DOHH2 (cell line): ENCODE measurements around the gene CABP4.

Source experiments
- H3F3A ChIP-seq: fragments of 200-600 bp; sonication (generic), shearing (Covaris generic); 2 replicates; pipeline ENCODE4 v1.6.0; 2016; ENCODE audit warnings: antibody characterized with exemption, mild to moderate bottlenecking; ENCODE audit not compliant: control insufficient read depth, insufficient read depth
- H3K27ac ChIP-seq: fragments of 200-600 bp; sonication (generic); 2 replicates; pipeline ENCODE4 v1.5.1; 2014; ENCODE audit warnings: low read depth, mild to moderate bottlenecking, low read length, moderate library complexity
- H3K27me3 ChIP-seq: fragments of 200-600 bp; sonication (generic); 2 replicates; pipeline ENCODE4 v1.6.1; 2014; ENCODE audit warnings: mild to moderate bottlenecking, low read length, mixed read lengths; ENCODE audit not compliant: control insufficient read depth
- H3K36me3 ChIP-seq: fragments of 200-600 bp; sonication (generic); 2 replicates; pipeline ENCODE4 v1.6.1; 2014; ENCODE audit warnings: mild to moderate bottlenecking, low read length, moderate library complexity, mixed read lengths; ENCODE audit not compliant: control insufficient read depth
- H3K4me1 ChIP-seq: fragments of 200-600 bp; sonication (generic); 2 replicates; pipeline ENCODE4 v1.6.1; 2014; ENCODE audit warnings: mild to moderate bottlenecking, low read length, mixed read lengths; ENCODE audit not compliant: control insufficient read depth
- H3K4me2 ChIP-seq: fragments of 200-600 bp; sonication (generic); 2 replicates; pipeline ENCODE4 v1.6.0; 2014; ENCODE audit warnings: mild to moderate bottlenecking, low read length, moderate library complexity
- H3K4me3 ChIP-seq: fragments of 200-600 bp; sonication (generic); 2 replicates; pipeline ENCODE4 v1.5.1; 2014; ENCODE audit warnings: mild to moderate bottlenecking, low read length, mixed read lengths
- H3K79me2 ChIP-seq: fragments of 200-600 bp; sonication (generic); 2 replicates; pipeline ENCODE4 v1.6.1; 2014; ENCODE audit warnings: mild to moderate bottlenecking, low read length, mixed read lengths; ENCODE audit not compliant: control insufficient read depth
- H3K9me2 ChIP-seq: fragments of 200-600 bp; sonication (generic); replicated peaks from 2 replicates; pipeline ENCODE4 v1.6.1; 2014; ENCODE audit warnings: mild to moderate bottlenecking, low read length, mixed read lengths; ENCODE audit not compliant: control insufficient read depth
- H3K9me3 ChIP-seq: fragments of 200-600 bp; sonication (generic); 2 replicates; pipeline ENCODE4 v1.6.1; 2014; ENCODE audit warnings: antibody characterized with exemption, low read length, mixed read lengths; ENCODE audit not compliant: control insufficient read depth, insufficient read depth
- H4K20me1 ChIP-seq: fragments of 200-600 bp; sonication (generic); 2 replicates; pipeline ENCODE4 v1.6.0; 2014; ENCODE audit warnings: low read depth, mild to moderate bottlenecking, antibody characterized with exemption, low read length, moderate library complexity; ENCODE audit not compliant: control insufficient read depth, insufficient read depth
- CTCF ChIP-seq: fragments of 200-600 bp; sonication (generic); IDR thresholded peaks from one replicate; pipeline ENCODE4 v1.5.1; 2014; ENCODE audit warnings: antibody characterized with exemption, mild to moderate bottlenecking, low read depth, low read length; ENCODE audit not compliant: poor library complexity, severe bottlenecking
- EZH2phosphoT487 ChIP-seq: fragments of 200-600 bp; sonication (generic); IDR thresholded peaks from 2 replicates; pipeline ENCODE4 v1.6.1; 2017; ENCODE audit warnings: borderline replicate concordance, mild to moderate bottlenecking, antibody characterized with exemption, low read length, moderate library complexity, mixed read lengths

The CABP4 gene

DNA sequence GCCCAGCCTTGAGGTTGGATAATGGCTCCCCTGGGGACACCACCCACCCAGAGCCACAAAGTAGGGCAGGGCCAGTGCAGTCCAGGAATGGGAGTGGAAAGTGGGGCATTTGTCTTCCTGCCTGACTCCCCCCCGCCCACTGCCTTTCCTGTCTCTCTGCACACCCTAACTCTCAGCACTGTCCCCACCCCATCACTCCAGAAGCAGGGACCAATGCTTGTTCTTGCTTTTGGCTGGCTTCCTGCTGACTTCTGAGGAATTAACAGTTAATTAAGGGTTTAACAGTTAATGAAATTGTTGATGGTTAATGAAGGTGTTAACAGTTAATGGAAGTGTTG is 45.3 kb downstream of the CABP4 start:
- peaks cover 6% of the 10 kb centered on the region; the same call in 1 of the 2 replicates for H4K20me1 ChIP-seq
- H3K9me3 ChIP-seq = no peaks in the 10 kb centered on the region
- no peak overlapping the region for H3K4me3 ChIP-seq
- no peak for TF ChIP-seq CTCF
- TF ChIP-seq EZH2phosphoT487 = no peak
- H3K4me1 ChIP-seq = peaks cover 10% of the 10 kb centered on the region
- H3K27ac ChIP-seq = no peak overlapping the region
- H3K79me2 ChIP-seq = peaks cover 26% of the 10 kb centered on the region
- no peaks in the 10 kb centered on the region for H3K9me2 ChIP-seq
- H3K27me3 ChIP-seq = no peaks in the 10 kb centered on the region
- peaks cover 59% of the 10 kb centered on the region for H3K36me3 ChIP-seq
- H3K4me2 ChIP-seq = no peak overlapping the region
- no peaks in the 10 kb centered on the region for H3F3A ChIP-seq

GRCh38 chr11:67500831-67501715 is 45.9 kb downstream of the CABP4 start:
- Histone ChIP-seq H3K4me3 (no peak overlapping the region), H3K79me2 (peaks cover 32% of the 10 kb centered on the region), H4K20me1 (peaks cover 6% of the 10 kb centered on the region; the same call in 1 of the 2 replicates), H3K27ac (no peak overlapping the region), H3K27me3 (no peaks in the 10 kb centered on the region), H3K9me3 (no peaks in the 10 kb centered on the region), H3K4me1 (peaks cover 17% of the 10 kb centered on the region), H3K9me2 (no peaks in the 10 kb centered on the region), H3K36me3 (peaks cover 54% of the 10 kb centered on the region), H3F3A (no peaks in the 10 kb centered on the region), H3K4me2 (no peak overlapping the region)
- TF ChIP-seq EZH2phosphoT487 (no peak), CTCF (no peak)

GRCh38 chr11:67501854-67502253 is 46.7 kb downstream of the CABP4 start:
- Histone ChIP-seq H3K9me2 (no peaks in the 10 kb centered on the region), H3K9me3 (no peaks in the 10 kb centered on the region), H3K4me3 (no peak overlapping the region), H4K20me1 (peaks cover 6% of the 10 kb centered on the region; the same call in 1 of the 2 replicates), H3K36me3 (peaks cover 60% of the 10 kb centered on the region), H3K27me3 (no peaks in the 10 kb centered on the region), H3K27ac (no peak overlapping the region), H3K4me1 (peaks cover 24% of the 10 kb centered on the region), H3K4me2 (no peak overlapping the region), H3F3A (peaks cover 4% of the 10 kb centered on the region), H3K79me2 (peaks cover 39% of the 10 kb centered on the region)
- no peak for TF ChIP-seq EZH2phosphoT487
- no peak for TF ChIP-seq CTCF
